Islet of Langerhans (tissue), 1 donor: Measurements from ENCODE around the gene KCNMA1.
"Not testable (repeated sequence)": the region's sequence is repeated elsewhere in the genome, so short reads cannot be mapped to it uniquely, and the experiment has no call there.

Experiments used
- FAIRE-seq: peaks from one replicate; lab custom pipeline; 2011; peaks lifted over from hg19 to GRCh38; lab: Jason Lieb, UNC

Gene KCNMA1

DNA sequence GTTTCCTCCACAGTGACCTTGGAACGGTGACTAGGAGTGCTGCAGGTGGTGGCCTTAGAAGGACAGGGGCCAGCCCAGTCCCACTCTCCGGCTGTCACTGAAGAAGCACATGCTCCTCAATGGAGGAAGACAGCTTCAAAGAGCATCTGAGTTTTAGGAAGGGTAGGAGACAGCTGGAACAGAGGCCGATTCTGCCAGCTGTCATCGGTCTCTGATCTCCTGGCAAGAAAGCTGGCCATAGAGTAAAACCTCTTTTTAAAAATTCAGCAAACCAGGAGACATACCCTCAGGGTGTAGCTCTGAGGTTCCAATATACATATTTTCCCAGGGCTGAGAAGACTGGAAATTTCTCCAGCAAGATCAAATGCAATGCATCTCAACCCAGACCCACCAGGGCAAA lies 55.9 kb downstream of the KCNMA1 start:
- no peak for FAIRE-seq

DNA sequence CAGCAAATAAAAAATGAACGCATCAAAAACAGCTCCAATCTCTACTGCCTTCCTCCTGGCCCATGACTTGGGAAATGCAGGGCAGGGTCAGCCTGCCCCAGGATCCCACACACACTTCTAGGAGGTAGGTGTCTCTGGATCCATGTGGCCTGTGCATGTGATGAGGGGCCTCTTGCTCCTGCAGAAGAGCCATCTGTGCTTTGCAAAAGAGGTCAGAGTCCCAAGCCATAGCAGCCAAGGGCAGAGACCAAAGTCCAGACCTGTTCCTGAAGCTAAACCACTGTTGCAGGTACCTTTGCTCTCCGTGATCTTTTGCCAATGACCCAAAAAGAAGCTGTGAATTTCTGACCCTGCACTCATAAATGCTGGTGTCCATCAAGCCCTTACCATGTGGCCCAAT lies 57.1 kb downstream of the KCNMA1 start:
- FAIRE-seq, result no peak

DNA sequence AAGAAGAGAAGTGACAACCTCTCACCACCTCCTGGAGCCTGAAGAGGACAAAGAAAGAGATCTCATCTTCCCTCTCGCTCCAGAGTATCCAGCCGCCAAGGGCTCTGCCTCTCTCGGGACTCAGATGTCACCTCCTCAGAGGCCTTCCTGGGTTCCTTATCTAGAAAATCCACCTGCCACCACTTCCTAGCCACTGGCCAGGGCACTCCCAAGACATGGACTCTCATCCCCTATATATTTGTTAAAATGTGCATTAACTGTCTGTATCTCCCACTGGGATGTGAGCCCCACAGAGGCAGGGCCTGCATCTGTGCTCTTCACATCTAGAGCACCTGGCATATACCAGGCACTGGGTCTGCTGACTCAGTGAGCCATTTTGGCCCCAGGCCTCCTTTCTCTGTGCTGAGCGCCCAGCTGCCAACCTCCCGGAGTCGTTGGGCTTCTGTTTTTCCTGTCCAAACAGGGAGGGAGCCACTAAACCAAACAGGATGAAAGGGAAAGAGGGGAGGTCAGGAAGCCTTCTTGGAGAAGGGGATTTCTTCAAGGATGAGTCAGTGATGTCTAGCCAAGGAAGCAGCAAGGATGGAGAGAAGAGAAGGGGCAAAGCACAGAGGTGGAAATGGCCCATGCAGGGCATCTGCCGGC lies 58.9 kb downstream of the KCNMA1 start:
- no peak for FAIRE-seq

DNA sequence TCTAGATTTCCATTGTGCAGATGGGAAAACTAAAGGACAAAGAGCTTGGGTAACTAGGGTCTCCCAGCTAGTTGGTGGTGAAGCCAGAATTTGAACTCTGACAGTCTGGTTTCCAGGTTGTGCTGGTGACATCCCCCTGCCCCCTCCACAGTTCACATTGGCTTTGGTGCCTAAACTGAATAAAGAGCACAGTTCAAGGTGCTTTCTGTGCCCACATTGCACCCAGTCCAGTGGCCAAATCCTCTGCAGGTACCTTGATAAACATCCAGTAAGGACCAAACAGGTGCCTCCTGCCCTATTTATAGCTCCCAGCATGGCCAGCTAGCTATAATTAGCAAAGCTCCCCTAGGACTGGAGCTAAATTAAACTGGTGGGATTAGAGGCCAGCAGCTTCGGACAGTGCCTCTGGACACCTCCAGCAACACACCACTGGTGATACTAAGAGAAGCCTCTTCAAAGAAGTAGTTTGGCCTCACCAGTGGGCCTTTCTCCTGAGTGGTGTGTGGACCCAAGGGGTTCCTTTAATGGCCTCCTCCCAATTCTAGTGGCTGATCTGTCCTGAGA lies 59.9 kb downstream of the KCNMA1 start:
- no peak for FAIRE-seq

DNA sequence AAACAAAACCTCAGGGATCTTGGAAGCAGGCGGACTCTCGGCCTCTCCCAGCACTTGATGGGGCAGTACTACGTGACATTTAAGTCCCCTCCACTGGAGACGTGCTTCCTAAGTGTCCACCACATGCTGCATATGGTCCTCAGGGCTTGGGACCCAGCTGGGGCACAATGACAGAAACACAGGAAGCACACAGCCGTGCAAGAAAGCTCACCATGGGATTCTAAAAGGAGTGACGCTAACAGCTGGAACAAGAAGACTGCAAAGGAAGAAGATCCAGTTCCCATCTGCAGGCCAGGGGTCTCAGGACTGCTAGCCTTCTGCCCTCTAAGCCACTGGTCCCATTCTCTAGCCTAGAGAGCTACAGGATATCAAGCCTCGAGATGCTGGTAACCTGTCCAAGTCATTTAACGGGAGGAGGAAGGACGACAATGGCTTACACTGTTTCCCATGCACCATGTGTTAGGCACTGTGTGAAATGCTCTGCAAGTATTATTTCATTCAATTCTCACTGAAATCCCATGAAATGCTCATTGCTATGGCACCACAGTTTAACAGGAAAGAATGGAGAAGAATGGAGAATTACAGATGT lies 61.1 kb downstream of the KCNMA1 start:
- no peak for FAIRE-seq

DNA sequence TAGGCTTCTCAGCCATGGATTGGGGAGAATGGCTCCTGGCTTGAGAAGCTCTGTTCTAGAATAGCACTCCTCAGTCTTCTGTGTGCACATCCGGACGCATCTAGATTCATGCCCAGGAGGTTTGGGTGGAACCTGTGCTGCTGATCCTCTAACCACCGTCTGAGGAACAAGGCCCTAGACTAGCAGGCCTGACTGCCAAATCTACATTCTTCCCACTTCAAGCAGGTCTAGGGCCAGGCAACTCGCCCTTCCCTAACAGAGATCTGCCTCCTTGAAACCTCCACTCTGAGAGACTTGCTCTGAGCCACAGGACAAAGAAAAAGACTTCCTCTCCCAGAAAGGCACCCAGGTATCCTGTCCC lies 61.6 kb downstream of the KCNMA1 start:
- FAIRE-seq, result no peak

DNA sequence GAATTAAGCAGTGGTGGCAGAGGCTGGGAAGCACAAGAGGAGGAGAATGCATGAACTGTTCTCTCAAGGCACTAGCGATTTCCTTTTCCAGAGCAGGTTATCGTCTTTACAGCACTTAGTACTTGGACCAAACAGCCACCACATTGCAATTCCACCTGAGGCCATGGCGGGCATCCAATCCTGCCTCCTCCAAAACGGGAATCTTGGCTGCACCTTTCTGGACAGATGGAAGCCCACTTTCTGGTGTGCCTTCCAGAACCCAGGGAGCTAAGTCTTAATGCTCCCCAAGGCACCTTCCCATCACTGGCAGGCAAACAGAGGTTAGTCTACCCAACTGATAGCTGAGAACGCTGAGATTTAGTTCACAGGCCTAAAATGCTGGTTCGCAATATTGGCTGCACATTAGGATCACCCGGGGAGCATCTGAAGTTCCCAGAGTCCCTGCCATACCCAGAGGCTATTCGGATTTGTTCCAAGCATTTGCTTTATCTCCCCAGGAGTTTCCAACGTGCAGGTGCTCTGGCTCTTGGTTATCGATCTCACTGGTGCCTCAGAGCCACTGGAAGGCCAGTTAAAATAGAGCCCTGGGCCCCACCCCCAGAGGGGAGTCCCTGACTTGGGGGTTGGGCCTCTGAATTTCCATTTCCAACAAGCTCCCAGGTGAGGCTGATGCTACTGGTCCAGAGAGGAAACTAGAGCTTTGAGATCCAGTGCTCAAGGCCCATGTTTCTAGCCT lies 62.2 kb downstream of the KCNMA1 start:
- FAIRE-seq, result no peak

DNA sequence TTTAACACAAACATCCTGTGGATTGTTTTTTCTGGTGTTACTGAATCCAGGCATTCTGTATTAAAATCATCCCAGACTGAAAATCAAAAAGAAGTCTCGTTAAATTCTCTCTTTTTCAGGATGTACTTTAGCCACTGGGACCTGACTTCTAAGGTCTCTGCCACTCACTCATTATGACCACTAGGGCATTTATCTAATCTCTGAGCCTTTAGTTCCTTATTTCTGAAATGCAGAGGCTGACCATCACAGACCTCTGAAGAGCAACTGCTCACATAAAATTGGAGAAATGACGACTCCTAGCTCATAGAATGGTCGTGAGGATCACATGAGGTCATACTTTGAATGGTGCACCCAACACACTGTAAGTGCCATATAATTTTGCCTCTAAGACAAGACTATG lies 63.2 kb downstream of the KCNMA1 start:
- FAIRE-seq, result no peak

DNA sequence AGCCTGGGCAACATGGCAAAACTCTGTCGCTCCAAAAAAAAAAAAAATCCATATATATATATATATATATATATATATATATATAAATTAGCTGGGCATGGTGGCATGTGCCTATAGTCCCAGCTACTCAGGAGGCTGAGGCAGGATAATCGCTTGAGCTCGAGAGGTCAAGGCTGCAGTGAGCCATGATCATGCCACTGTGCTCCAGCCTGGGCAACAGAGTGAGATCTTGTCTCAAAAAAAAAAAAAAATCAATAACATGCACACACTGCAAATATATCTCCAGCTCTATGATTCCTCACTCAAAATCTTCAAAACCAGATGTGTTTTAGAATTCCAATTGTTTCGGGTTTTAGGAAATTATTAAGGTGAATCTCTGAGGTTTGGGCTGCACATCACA lies 65.1 kb downstream of the KCNMA1 start:
- not testable (repeated sequence) for FAIRE-seq

DNA sequence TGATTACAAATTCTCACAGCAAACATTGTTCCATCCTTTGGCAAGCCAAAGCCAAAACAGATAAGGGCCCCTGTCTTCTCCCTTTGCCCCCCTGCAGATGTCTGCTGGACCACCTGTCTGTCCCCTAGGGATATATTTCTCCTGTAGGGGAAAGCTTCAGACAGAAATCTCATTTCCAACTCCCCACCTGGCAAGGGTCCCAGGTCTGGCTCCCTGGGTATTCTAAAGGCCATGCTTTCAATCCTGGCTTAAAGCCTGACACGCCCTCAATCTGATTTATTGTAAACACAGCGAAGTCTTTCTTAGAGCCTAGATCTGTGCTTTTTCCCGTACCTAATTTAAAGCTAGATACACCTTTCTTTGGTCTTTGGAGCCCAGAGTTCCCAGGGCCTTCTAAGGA lies 66.1 kb downstream of the KCNMA1 start:
- FAIRE-seq, result no peak

DNA sequence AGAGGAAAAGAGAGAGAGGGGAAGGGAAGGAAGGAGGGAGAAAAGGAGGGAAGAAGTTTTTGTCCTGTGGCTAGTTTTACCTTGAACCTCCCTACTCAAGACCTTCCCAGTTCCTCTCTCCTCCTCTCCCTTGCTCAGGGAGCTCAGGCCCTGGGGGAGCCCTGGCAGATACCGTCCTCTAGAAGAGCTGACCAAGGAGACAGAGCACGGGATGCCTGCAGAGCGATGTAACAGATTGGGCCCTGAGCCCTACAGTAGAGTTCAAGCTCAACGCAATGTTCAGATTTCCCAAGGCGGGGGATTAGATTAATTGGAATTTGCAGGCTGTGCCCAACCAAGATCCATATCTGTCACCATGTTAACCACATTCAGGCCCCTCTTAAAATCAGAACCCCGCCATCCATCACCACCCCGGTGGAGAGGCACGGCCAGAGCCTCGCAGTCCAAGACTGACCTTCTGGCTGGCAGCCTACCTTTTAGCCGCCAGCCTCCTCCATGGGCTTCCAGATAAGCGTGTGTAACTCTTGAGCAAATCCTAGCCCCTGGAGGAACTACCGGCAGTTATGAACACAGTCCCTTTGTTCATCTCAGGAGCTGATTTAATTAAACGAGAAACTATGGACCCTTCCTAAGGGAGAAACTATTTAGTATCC lies 70.6 kb downstream of the KCNMA1 start:
- no peak for FAIRE-seq

DNA sequence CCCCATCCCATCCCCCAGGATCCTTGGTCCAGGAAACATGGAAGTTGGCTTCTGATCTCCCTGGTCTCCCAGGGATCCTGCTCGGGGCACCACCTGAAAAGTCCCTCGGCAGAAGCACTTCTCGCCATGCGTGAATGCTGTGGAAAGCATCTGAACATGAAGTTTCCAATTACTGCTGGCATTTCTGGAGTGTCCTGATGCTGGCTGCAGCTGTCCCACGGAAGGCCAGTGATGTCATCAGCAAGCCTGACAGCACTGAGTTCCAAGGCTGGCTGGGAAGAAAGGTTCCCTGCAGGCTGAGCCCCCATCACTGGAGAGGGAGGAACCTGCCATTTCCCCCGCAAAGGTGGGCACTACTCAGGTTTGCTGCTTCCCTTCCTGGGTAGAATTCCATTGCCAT lies 71.4 kb downstream of the KCNMA1 start:
- FAIRE-seq, result no peak

DNA sequence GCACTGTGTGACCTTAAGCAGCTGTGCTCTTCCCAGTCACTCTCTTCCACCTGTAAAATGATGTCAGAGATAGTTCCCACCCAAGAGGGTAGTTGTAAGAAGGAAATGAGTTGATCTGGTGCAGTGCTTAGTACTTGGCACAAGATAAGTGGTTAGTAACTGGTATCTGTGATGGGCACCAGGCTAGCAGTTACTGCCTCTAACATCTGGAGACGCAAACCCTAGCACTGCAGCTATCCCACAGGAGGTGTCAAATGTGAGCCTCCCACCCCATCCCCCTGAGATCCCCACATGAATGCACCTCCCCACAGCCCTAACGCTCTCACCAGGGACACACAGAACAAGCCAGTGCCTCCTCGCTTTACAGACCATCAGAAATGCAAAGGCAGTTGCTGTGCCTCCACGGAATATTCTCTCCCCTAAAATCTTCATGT lies 72.0 kb downstream of the KCNMA1 start:
- FAIRE-seq, result no peak

DNA sequence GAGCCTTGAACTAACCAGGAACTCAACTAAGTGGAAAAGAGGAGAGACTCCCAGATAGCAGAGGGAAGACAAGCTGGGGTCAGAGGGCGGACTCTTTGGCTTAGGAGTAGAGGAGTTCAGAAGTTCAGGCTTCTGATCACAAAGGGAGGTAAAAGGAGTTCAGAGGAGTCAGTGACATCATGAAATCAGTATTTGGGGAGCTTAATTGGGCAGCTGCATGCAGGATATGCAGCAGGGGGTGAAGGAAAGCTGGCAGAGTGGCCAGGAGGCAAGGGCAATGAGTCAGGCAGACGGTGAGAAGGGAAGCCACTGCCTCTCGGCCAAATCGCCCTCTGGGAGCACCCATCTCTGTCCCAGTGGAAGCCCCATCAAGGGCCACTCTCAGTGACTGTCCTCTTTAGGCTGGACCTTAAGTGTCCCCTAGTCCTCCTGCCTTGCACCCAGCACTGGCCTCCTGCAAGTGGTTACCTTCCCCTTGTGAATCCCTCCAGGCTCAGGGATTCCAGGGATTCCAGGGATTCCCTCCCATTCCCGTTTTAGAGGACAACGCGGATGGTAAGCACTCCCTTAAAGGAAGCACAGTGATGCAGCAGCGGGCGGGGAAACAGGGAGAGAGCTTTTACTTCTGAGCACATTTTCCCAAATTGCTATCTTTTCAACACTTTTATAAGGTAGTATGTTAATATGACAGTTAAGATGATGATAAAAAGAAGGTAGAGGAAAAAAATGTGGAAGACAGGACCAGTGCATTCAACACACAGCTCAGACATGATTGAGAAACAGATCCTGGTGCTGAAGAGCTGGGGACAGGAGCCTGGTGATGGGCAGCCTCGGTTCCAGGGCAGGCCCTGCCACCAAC lies 72.6 kb downstream of the KCNMA1 start:
- FAIRE-seq, result no peak

DNA sequence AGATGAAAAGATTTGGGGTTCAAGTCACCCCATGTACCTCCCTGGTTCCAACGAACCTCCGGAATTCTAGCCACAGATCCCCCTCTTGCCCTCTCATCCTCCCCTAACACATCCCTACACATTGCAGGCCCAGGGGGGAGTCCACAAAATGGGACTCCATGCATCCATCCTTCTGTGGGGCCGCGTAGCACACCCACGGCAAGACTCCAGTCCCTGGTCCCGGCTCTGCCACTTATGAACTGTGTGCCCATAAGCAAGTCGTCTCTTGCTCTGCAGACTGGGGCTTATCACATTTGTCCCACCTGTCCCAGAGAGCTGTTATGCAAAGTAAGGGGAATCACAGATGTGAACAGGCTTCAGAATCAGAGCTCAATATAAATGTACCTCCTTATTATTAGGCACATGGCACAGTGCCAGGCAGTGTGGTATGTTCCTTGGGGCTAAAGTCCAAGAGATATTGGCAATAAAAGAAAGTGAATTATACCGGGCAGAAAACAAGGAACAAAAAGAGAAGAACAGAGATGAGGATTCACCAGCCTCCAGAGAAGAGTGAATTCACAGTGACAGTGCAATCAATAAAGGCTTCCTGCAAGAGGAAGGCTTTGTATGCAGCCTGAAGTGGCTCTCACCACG lies 73.9 kb downstream of the KCNMA1 start:
- no peak for FAIRE-seq

DNA sequence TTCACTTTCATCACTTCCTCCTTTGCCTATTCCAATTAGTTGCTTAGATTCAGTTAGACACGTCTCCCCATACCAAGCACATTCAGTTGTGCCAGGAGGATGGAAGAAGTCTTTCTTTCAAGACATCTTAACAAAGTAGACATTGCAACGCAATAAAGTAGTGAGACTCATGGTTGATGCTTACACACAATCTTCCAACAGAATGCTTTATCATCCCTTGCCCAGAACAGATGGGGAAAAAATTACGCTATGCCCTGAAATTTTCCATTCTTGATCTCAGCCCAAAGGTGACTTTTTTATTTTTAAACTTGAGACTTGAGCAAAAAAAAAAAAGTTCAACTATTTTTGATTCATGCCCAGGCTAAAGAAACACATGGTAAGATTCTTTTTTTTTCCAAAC lies 74.9 kb downstream of the KCNMA1 start:
- no peak for FAIRE-seq

DNA sequence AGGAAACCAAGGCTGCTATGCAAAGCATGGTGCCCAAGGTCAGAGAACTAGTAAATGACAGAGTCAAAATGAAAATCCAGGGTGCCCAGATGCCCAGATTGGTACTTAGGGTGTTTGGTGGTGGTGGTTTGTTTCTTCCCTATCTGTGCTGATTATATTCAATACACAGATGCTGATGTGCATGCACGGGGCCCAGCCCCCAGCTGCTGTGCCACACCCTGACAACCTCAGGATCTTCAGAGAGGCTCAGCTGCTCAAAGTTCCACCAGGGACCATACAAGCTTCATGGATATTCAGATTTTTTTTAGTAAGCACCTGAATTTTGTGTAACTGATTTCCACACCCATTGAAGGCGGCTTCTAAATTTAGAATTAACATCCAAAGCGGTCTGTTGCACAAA lies 75.6 kb downstream of the KCNMA1 start:
- no peak for FAIRE-seq

DNA sequence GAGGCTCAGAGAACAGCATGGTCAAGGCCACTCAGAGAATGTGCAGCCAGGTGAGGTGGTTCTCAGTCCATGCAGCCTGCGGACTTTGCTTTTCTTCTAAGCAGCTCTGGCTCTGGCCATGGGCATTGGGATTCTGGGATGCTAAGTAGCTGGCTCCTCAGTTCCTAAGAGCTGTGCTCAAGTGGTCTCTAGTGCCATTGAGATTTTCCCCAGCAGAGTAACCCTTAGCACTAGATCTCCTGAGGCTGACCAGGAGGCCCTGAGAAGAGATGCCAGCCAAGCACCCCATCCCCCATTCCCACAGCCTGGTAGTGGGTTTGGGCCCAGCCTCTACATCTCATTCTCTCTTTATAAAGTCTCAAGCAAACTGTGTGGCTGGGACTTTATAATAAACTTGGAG lies 77.1 kb downstream of the KCNMA1 start:
- no peak for FAIRE-seq

DNA sequence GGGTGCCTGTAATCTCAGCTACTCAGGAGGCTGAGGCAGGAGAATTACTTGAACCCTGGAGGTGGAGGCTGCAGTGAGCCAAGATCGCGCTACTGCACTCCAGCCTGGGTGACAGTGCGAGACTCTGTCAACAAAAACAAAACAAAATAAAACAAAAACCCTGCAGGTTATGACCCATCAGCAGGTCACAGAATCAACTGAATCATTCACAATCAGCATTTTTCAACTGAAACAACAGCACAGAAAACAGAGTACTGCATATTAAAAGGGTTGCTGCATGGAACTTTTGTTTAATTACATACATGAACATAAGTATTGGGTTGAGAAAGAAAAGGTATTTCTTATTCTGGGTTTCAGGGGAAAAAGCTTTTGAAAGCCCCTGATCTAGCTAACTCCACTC lies 77.6 kb downstream of the KCNMA1 start:
- no peak for FAIRE-seq

DNA sequence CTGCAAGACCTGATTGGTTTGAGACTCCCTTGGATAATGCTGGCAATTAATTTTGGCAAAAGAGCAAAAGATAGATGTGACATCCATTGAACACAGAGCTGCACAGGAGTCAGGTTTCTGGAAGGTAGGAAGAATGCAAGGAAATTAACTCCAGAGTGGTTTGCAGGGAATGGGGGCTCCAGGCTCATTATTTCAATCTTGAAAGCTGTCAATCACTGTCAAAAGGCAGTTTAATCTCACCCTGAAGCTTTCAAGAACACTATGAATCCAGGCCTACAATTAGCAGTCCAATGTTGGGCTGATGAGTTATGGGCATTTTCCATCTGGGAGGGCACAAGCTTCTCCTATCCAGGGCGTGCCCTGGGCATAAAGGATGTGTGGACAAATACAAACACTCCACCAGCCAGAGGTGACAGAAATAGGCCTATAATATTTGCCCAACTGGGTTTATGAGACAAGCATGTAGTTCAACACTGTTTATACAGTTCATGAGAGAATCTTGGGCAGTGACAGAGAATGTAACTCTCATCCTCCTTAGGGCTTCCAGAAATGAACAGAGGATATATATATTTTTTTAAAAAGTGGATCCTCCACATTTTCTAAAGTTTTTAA lies 80.5 kb downstream of the KCNMA1 start:
- FAIRE-seq, result no peak

DNA sequence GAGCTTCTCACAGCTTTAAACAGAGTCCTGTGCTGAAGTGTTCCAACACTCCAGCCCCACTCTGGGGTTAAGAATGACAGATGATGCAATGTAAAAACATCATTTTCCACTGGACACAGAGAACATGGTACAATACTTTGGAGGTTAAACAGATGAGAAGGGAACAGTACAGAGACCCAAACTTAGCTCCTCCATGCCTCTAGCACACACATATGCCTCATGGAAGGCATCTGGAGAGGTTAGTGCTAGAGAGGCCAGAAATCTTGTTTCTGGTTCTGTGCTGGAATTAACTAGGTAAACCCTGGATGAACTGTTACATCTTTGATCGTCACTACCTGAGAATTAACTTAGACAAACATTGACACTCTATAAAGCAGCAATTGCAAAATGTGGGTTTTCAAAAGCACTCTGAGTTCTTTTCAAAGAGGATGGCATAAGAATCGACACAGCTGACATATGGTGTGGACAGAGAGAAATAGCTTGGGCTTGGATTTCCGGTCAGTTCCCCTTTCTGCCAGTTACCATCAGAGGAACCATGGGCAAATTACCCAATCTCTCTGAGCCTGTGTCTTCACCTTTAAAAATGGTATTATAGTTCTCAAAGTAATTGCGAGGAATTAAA lies 81.9 kb downstream of the KCNMA1 start:
- FAIRE-seq, result peak; percentile 82
